AG04449 (cell line): ENCODE data around the gene ZNRD2.

Experiments used
- CTCF ChIA-PET: fragments of 350-600 bp; formaldehyde crosslinking; extraction: SDS; loops from one replicate; lab custom pipeline; 2021; ENCODE audit warnings: antibody characterized with exemption; lab: Yijun Ruan, JAX
- POLR2A ChIA-PET: fragments of 400-600, 350-600 bp; formaldehyde crosslinking; extraction: SDS; loops from one replicate; lab custom pipeline; 2020; ENCODE audit warnings: antibody characterized with exemption, inconsistent platforms; lab: Yijun Ruan, JAX
- DNase-seq: peaks from one replicate; pipeline ENCODE4 v3.0.0-alpha.2; 2010; ENCODE audit warnings: low read depth, low spot score
- H3K4me3 ChIP-seq: 2 replicates; pipeline ENCODE4 v1.5.1; 2011; ENCODE audit warnings: low read depth, mild to moderate bottlenecking, control low read depth, low read length
- CTCF ChIP-seq: IDR thresholded peaks from one replicate; pipeline ENCODE4 v1.5.1; 2011; ENCODE audit warnings: mild to moderate bottlenecking, moderate library complexity, low read length, control low read depth, inconsistent platforms; ENCODE audit not compliant: insufficient read depth; ENCODE audit errors: missing control alignments

ZNRD2 gene

GRCh38 chr11:65620666-65621065 is 50.4 kb downstream of the ZNRD2 start:
- CTCF ChIA-PET: no interaction called here

GRCh38 chr11:65621460-65621859 is 51.2 kb downstream of the ZNRD2 start:
- POLR2A ChIA-PET: no interaction called here
- DNase-seq: no peak
- CTCF ChIA-PET: no interaction called here
- TF ChIP-seq CTCF: no peak
- H3K4me3 ChIP-seq: no peak overlapping the region

More at GRCh38 chr11:65620666-65621065, 50.4 kb downstream of the ZNRD2 start:
- H3K4me3 ChIP-seq: no peak overlapping the region
- POLR2A ChIA-PET: no interaction called here
- no peak for TF ChIP-seq CTCF
- DNase-seq: no peak
